Lower lobe of right lung (tissue), 2 donors: Measurements from ENCODE around the gene WDR19. TPM values are rescaled to one million over a fixed set of nuclear protein-coding genes. Genes with fewer than 3 reads are reported as not detected.

Experiments
- ATAC-seq, 2 donors: fragments of 200-7000 bp; cut with Tn5 transposase; one replicate each; pipeline ENCODE4 v1.9.1; 2020 to 2022; ENCODE audit warnings: mild to moderate bottlenecking in 2 of 2, moderate library complexity in 2 of 2
- DNase-seq: peaks from one replicate; pipeline ENCODE4 v3.0.0-alpha.2; 2020
- H3K27ac ChIP-seq: fragments of 200-600 bp; one replicate; pipeline ENCODE4 v1.8.0; 2022
- H3K27me3 ChIP-seq: fragments of 200-600 bp; one replicate; pipeline ENCODE4 v1.8.0; 2022; ENCODE audit warnings: low read depth
- H3K36me3 ChIP-seq: fragments of 200-600 bp; one replicate; pipeline ENCODE4 v1.8.0; 2022; ENCODE audit warnings: mild to moderate bottlenecking
- H3K4me1 ChIP-seq: fragments of 200-600 bp; one replicate; pipeline ENCODE4 v1.8.0; 2022
- H3K4me3 ChIP-seq: fragments of 200-600 bp; one replicate; pipeline ENCODE4 v1.8.0; 2022; ENCODE audit warnings: mild to moderate bottlenecking
- H3K9me3 ChIP-seq: fragments of 200-600 bp; one replicate; pipeline ENCODE4 v1.8.0; 2022
- CTCF ChIP-seq: fragments of 200-600 bp; IDR thresholded peaks from one replicate; pipeline ENCODE4 v1.8.0; 2022; ENCODE audit warnings: antibody characterized with exemption, mild to moderate bottlenecking
- intact Hi-C: fragments of 100-400 bp; cut with DNase I; formaldehyde crosslinking; loops from one replicate; pipeline ENCODE4 v1.11.0; 2022
- total RNA-seq: library from RNA; stranded (reverse); fragmentation: NEBNext Ultra II Directional; extraction: Animal tissue kit (Norgen Biotek cat#: 25700); gene quantifications from one replicate; pipeline ENCODE4 v1.2.1, GENCODE V29; 2021
- donor health status: DM: no; HTN: yes; CAD: no; lungs with severe emphysema.

The WDR19 gene
- total RNA-seq, 1 donor from 2014 or later = 40.1 TPM

GRCh38 chr4:39157520-39157919, 24.8 kb upstream of the WDR19 start:
- H3K4me3 ChIP-seq = no peak overlapping the region
- no peak overlapping the region for H3K27ac ChIP-seq
- DNase-seq = no peak
- no peak for TF ChIP-seq CTCF
- no peaks in the 10 kb centered on the region for H3K36me3 ChIP-seq
- H3K27me3 ChIP-seq = no peaks in the 10 kb centered on the region
- ATAC-seq = no peak
- H3K9me3 ChIP-seq = no peaks in the 10 kb centered on the region
- no peaks in the 10 kb centered on the region for H3K4me1 ChIP-seq
- intact Hi-C loops = no loop called here

- Histone ChIP-seq H3K9me3 (no peaks in the 10 kb centered on the region), H3K27ac (no peak overlapping the region), H3K36me3 (no peaks in the 10 kb centered on the region), H3K4me3 (no peak overlapping the region), H3K4me1 (no peaks in the 10 kb centered on the region), H3K27me3 (no peaks in the 10 kb centered on the region)
- intact Hi-C loops = no loop called here
- no peak for DNase-seq
- no peak for ATAC-seq
- no peak for TF ChIP-seq CTCF
These were observed 16.2 kb upstream of the WDR19 start for GRCh38 chr4:39166177-39166576.

GRCh38 chr4:39166669-39167068, 15.7 kb upstream of the WDR19 start:
- Histone ChIP-seq H3K4me3 (no peak overlapping the region), H3K36me3 (no peaks in the 10 kb centered on the region), H3K9me3 (no peaks in the 10 kb centered on the region), H3K4me1 (no peaks in the 10 kb centered on the region), H3K27me3 (no peaks in the 10 kb centered on the region), H3K27ac (no peak overlapping the region)
- intact Hi-C loops = no loop called here
- no peak for TF ChIP-seq CTCF
- ATAC-seq (no peak), DNase-seq (no peak)

DNA sequence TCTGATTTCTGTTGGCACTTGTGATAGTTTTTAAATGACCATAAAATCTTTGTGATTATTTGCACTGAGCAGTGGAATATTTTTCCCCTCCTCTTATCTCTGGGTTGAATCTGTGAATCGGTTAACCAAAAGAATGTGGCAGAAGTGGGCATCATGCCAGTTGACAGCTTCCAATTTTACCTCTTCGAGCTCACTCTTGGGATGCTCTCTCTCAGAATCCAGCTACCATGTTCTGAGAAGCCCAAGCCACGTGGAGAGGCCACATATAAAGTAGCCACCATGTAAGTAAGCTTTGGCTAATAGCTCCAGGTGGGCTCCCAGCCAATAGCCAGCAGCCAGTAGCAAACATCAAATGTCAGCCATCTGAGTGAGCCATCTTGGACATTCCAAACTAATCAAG, 12.9 kb upstream of the WDR19 start:
- ATAC-seq = no peak
- DNase-seq = no peak
- no peaks in the 10 kb centered on the region for H3K4me1 ChIP-seq
- no peaks in the 10 kb centered on the region for H3K36me3 ChIP-seq
- intact Hi-C loops = no loop called here
- no peaks in the 10 kb centered on the region for H3K9me3 ChIP-seq
- no peak overlapping the region for H3K27ac ChIP-seq
- H3K4me3 ChIP-seq = no peak overlapping the region
- H3K27me3 ChIP-seq = no peaks in the 10 kb centered on the region
- TF ChIP-seq CTCF = no peak

DNA sequence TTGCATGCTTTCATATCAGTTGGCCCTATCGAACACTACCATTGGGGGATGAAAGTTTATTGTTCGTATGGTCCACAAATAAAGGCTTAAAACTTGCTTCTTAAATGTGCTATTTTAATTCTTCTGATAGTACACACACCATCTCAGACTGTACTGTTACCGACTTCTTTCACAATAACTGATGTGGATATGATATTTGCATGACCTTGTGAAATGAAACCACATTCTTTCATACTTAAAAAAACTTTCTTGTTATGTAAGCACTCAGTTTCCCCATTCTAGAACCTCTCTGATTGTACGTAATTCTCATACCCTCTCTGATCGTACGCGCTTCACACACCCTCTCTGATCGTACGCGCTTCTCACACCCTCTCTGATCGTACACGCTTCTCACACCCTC, 12.0 kb upstream of the WDR19 start:
- H3K36me3 ChIP-seq = no peaks in the 10 kb centered on the region
- ATAC-seq = no peak
- H3K4me3 ChIP-seq = no peak overlapping the region
- DNase-seq = no peak
- no peaks in the 10 kb centered on the region for H3K4me1 ChIP-seq
- no peak overlapping the region for H3K27ac ChIP-seq
- no peaks in the 10 kb centered on the region for H3K27me3 ChIP-seq
- H3K9me3 ChIP-seq = no peaks in the 10 kb centered on the region
- TF ChIP-seq CTCF = no peak
- intact Hi-C loops = no loop called here

- H3K36me3 ChIP-seq = no peaks in the 10 kb centered on the region
- H3K4me1 ChIP-seq = peaks cover 13% of the 10 kb centered on the region
- no peaks in the 10 kb centered on the region for H3K27me3 ChIP-seq
- H3K27ac ChIP-seq = no peak overlapping the region
- TF ChIP-seq CTCF = no peak
- no peak for ATAC-seq
- H3K9me3 ChIP-seq = no peaks in the 10 kb centered on the region
- no peak overlapping the region for H3K4me3 ChIP-seq
- DNase-seq = no peak
- intact Hi-C loops = no loop called here
These were observed 3.6 kb upstream of the WDR19 start for GRCh38 chr4:39178706-39179105.
